Endodermal cell (in vitro differentiated cells): ENCODE data around the gene SLC9A1. TPM values are rescaled to one million over a fixed set of nuclear protein-coding genes. Genes with fewer than 3 reads are reported as not detected.

Source experiments
- DNase-seq: peaks from one replicate; pipeline ENCODE4 v3.0.0-alpha.2; 2017
- H3K27ac ChIP-seq: 2 replicates; pipeline ENCODE4 v1.5.1; 2013; ENCODE audit warnings: mild to moderate bottlenecking, low read depth, low read length, moderate library complexity
- H3K27me3 ChIP-seq: 2 replicates; pipeline ENCODE4 v1.6.1; 2013; ENCODE audit warnings: mild to moderate bottlenecking, low read length, moderate library complexity; ENCODE audit not compliant: insufficient read depth, control insufficient read depth, poor library complexity, severe bottlenecking
- H3K36me3 ChIP-seq: 2 replicates; pipeline ENCODE4 v1.7.0; 2013; ENCODE audit warnings: mild to moderate bottlenecking, low read length, moderate library complexity; ENCODE audit not compliant: control insufficient read depth, insufficient read depth
- H3K4me1 ChIP-seq: one replicate; pipeline ENCODE4 v1.7.0; 2013; ENCODE audit warnings: low read length; ENCODE audit not compliant: control insufficient read depth, insufficient read depth
- H3K4me3 ChIP-seq: 2 replicates; pipeline ENCODE4 v1.5.1; 2013; ENCODE audit warnings: mild to moderate bottlenecking, low read length, moderate library complexity
- H3K9ac ChIP-seq: 2 replicates; pipeline ENCODE4 v1.6.1; 2013; ENCODE audit warnings: mild to moderate bottlenecking, low read length, moderate library complexity; ENCODE audit not compliant: poor library complexity, severe bottlenecking; ENCODE audit errors: extremely low read depth
- H3K9me3 ChIP-seq: 2 replicates; pipeline ENCODE4 v1.6.1; 2013; ENCODE audit warnings: mild to moderate bottlenecking, low read length, moderate library complexity; ENCODE audit not compliant: control insufficient read depth
- H3K27ac Mint-ChIP-seq: 2 replicates; pipeline ENCODE4 v1.8.0; 2020; ENCODE audit warnings: mixed read lengths
- H3K27me3 Mint-ChIP-seq: 2 replicates; pipeline ENCODE4 v1.8.0; 2021; ENCODE audit warnings: mild to moderate bottlenecking, mixed read lengths; ENCODE audit not compliant: insufficient read depth
- H3K36me3 Mint-ChIP-seq: 2 replicates; pipeline ENCODE4 v1.8.0; 2020; ENCODE audit warnings: low read depth, mixed read lengths
- H3K4me1 Mint-ChIP-seq: 2 replicates; pipeline ENCODE4 v1.8.0; 2020; ENCODE audit warnings: mixed read lengths
- H3K4me3 Mint-ChIP-seq: 2 replicates; pipeline ENCODE4 v1.8.0; 2020; ENCODE audit warnings: mild to moderate bottlenecking, moderate library complexity, mixed read lengths
- H3K9me3 Mint-ChIP-seq: 2 replicates; pipeline ENCODE4 v1.8.0; 2020; ENCODE audit warnings: mild to moderate bottlenecking, mixed read lengths
- WGBS, 2 experiments: methylation state at CpG; one replicate each; pipeline versions ENCODE4 v1.1.5 to v1.1.7; 2013; ENCODE audit warnings: missing lambda C conversion rate in 2 of 2, mixed read lengths in 1 of 2; ENCODE audit not compliant: insufficient coverage in 1 of 2, insufficient read length in 1 of 2; 5-methylcytosine and 5-hydroxymethylcytosine counted together
- total RNA-seq, 2 donors: library from RNA; stranded (reverse); fragmentation: NEBNext Ultra II Directional in 1 of 2; extraction: Animal tissue kit (Norgen Biotek cat#: 25700) in 1 of 2; gene quantifications; 2 replicates in 1 of 2; 3 replicates in 1 of 2; pipeline ENCODE4 v1.2.1, GENCODE V29; 2021
- TF ChIP-seq, protein P1 (sequence below): fragments of 200-600 bp; sonication (generic); conservative IDR thresholded peaks from 2 replicates; pipeline ENCODE4 v1.5.0; 2021; ENCODE audit warnings: antibody characterized with exemption, mild to moderate bottlenecking

Gene SLC9A1
- total RNA-seq, 2 donors from 2014 or later = 25.9 to 34.7 TPM

DNA sequence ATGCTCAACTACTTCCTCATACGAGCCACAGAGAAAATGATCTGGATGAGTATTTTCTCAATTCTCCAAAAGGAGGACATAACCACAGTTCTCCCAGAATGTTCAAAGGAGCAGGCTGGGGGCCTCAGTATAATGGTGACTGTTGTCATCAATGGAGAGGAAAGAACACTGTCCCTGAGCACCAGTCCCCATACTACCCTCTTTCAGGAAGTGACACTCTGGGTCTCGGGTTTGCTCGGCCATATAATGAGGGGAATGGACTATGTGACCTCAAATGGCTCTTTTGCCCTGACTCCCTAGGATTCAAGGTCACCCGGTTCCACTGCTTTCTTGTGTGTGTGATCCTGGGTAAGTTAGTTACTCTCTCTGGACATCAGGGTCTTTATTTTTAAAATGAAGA lies 22.8 kb downstream of the SLC9A1 start:
- H3K36me3 ChIP-seq = no peaks in the 10 kb centered on the region
- H3K4me1 ChIP-seq = no peaks in the 10 kb centered on the region
- WGBS, 2 experiments = 90 to 91% methylated on average over 2 to 4 of the region's 4 CpGs
- no peak overlapping the region for H3K4me3 ChIP-seq
- H3K9ac ChIP-seq = no peak overlapping the region
- Mint-ChIP-seq H3K27me3 (no peaks in the 10 kb centered on the region), H3K36me3 (peaks cover 2% of the 10 kb centered on the region), H3K4me1 (peaks cover 7% of the 10 kb centered on the region), H3K9me3 (no peaks in the 10 kb centered on the region), H3K27ac (no peak overlapping the region), H3K4me3 (no peak overlapping the region)
- TF ChIP-seq, protein P1, sequence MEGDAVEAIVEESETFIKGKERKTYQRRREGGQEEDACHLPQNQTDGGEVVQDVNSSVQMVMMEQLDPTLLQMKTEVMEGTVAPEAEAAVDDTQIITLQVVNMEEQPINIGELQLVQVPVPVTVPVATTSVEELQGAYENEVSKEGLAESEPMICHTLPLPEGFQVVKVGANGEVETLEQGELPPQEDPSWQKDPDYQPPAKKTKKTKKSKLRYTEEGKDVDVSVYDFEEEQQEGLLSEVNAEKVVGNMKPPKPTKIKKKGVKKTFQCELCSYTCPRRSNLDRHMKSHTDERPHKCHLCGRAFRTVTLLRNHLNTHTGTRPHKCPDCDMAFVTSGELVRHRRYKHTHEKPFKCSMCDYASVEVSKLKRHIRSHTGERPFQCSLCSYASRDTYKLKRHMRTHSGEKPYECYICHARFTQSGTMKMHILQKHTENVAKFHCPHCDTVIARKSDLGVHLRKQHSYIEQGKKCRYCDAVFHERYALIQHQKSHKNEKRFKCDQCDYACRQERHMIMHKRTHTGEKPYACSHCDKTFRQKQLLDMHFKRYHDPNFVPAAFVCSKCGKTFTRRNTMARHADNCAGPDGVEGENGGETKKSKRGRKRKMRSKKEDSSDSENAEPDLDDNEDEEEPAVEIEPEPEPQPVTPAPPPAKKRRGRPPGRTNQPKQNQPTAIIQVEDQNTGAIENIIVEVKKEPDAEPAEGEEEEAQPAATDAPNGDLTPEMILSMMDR = no peak
- no peaks in the 10 kb centered on the region for H3K9me3 ChIP-seq
- no peak overlapping the region for H3K27ac ChIP-seq
- no peaks in the 10 kb centered on the region for H3K27me3 ChIP-seq
- no peak for DNase-seq

DNA sequence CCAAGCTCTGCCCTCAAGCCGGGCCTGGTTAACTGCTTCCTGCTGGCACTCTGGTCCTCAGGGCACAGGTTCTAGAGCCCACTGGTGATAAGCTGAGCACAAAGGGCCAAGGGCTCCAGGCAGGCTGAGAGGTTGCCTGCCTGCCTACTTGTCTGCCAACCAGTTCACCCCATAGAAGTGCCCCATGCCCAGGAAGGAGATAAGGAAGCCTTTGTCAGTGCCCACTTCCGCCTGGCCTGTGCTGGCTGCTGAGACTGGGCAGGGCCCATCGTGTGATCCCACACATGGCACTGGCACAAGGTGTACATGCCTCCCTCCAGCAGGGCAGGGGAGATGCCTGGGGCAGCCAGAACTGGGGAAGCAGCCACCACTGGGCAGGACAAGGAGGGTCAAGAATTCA lies 24.1 kb downstream of the SLC9A1 start:
- TF ChIP-seq, protein P1 = no peak
- no peaks in the 10 kb centered on the region for H3K4me1 ChIP-seq
- H3K36me3 Mint-ChIP-seq = peaks cover 10% of the 10 kb centered on the region
- H3K9me3 ChIP-seq = no peaks in the 10 kb centered on the region
- no peaks in the 10 kb centered on the region for H3K9me3 Mint-ChIP-seq
- H3K27ac Mint-ChIP-seq = no peak overlapping the region
- H3K27ac ChIP-seq = no peak overlapping the region
- peaks cover 5% of the 10 kb centered on the region for H3K36me3 ChIP-seq
- 94 to 100% methylated on average over 2 to 3 of the region's 3 CpGs for WGBS, 2 experiments
- H3K27me3 ChIP-seq = no peaks in the 10 kb centered on the region
- no peak for DNase-seq
- H3K9ac ChIP-seq = no peak overlapping the region
- no peaks in the 10 kb centered on the region for H3K4me1 Mint-ChIP-seq
- H3K4me3 Mint-ChIP-seq = no peak overlapping the region
- H3K27me3 Mint-ChIP-seq = no peaks in the 10 kb centered on the region
- H3K4me3 ChIP-seq = no peak overlapping the region

DNA sequence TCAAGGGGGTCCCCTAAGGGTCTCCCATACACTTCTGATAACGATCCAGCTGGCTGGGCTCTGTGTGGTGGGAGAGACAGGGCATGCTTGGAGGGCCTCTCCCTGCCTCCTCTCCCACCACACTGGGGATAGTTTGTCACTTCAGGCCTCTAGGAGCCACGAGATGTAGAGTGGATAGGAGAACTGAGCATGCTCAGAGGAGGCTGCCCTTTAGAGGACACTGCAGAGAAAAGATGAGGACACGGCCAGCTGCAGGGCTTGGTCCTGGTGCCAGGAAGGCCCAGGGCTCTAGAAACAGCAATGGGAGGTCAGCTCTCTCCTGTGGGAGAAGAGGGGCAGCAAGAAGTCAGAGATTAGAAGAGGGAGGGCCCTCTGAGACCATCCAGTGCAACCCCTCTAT lies 25.7 kb downstream of the SLC9A1 start:
- H3K27ac ChIP-seq = no peak overlapping the region
- no peak overlapping the region for H3K4me3 ChIP-seq
- H3K9me3 ChIP-seq = no peaks in the 10 kb centered on the region
- peaks cover 5% of the 10 kb centered on the region for H3K36me3 ChIP-seq
- H3K4me1 Mint-ChIP-seq = no peaks in the 10 kb centered on the region
- H3K4me3 Mint-ChIP-seq = no peak overlapping the region
- H3K36me3 Mint-ChIP-seq = peaks cover 12% of the 10 kb centered on the region
- no peaks in the 10 kb centered on the region for H3K4me1 ChIP-seq
- WGBS, 2 experiments = 67 to 96% methylated on average over 1 to 3 of the region's 3 CpGs
- no peak for DNase-seq
- H3K9me3 Mint-ChIP-seq = no peaks in the 10 kb centered on the region
- H3K9ac ChIP-seq = no peak overlapping the region
- TF ChIP-seq, protein P1 = no peak
- H3K27ac Mint-ChIP-seq = no peak overlapping the region
- no peaks in the 10 kb centered on the region for H3K27me3 Mint-ChIP-seq
- no peaks in the 10 kb centered on the region for H3K27me3 ChIP-seq
